Measurements from ENCODE around the gene PHACTR3. TPM values are rescaled to one million over a fixed set of nuclear protein-coding genes. Genes with fewer than 3 reads are reported as not detected.

Gene PHACTR3
- total RNA-seq, 1 donor from 2014 or later, result not detected

DNA sequence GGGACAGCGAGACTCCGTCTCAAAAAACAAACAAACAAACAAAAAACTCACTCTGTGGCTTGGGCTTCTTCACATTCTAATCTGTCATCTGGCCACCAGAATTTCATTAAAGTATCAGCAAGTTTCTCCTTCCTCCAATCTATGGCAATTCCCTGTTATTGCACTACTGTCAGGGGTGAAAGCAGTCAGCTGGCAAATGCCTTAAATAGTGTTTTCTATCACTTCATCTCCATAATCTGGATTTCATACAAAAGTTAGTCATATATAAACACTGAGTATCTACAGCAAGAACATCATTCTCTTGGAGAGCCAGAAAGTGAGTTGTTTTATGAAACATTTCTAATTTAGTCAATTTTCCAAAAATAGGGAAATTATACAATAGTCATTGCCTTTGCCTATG, 56.1 kb downstream of the PHACTR3 start:
- no peak overlapping the region for H3K4me3 Mint-ChIP-seq (ENCODE audit: low read depth)
- no peak for DNase-seq (ENCODE audit: low spot score)
- H3K36me3 Mint-ChIP-seq (ENCODE audit: low read depth), result no peaks in the 10 kb centered on the region
- H3K9me3 Mint-ChIP-seq, result peaks cover 27% of the 10 kb centered on the region
- H3K4me1 Mint-ChIP-seq (ENCODE audit: low read depth), result no peaks in the 10 kb centered on the region
- no peak overlapping the region for H3K27ac Mint-ChIP-seq
- H3K27me3 Mint-ChIP-seq (ENCODE audit: low read depth), result no peaks in the 10 kb centered on the region
- intact Hi-C loops (cut with micrococcal nuclease), result no loop called here

DNA sequence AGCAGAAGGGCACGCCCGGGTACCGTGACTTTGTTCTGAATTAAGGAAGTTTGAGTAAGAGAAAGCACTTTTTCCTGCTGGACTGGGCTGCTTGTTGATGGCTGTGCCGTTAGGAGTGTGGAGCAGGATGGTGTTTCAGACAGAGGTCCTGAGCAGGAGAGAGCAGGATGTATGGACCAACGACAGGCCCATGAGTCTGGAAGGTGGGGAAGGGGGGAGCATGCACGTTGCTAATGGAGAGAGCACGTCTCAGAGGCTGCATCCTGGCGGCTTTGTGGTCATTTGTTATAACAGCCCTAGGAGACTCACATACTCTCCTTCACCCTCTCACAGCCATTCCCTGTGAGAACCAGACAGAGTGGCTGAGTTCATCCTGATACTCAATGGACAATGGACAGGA, 56.8 kb downstream of the PHACTR3 start:
- Mint-ChIP-seq H3K9me3 (peaks cover 27% of the 10 kb centered on the region), H3K27ac (no peak overlapping the region), H3K36me3 (ENCODE audit: low read depth) (no peaks in the 10 kb centered on the region), H3K4me1 (ENCODE audit: low read depth) (no peaks in the 10 kb centered on the region), H3K4me3 (ENCODE audit: low read depth) (no peak overlapping the region), H3K27me3 (ENCODE audit: low read depth) (no peaks in the 10 kb centered on the region)
- intact Hi-C loops (cut with micrococcal nuclease), result no loop called here
- DNase-seq (ENCODE audit: low spot score), result no peak

DNA sequence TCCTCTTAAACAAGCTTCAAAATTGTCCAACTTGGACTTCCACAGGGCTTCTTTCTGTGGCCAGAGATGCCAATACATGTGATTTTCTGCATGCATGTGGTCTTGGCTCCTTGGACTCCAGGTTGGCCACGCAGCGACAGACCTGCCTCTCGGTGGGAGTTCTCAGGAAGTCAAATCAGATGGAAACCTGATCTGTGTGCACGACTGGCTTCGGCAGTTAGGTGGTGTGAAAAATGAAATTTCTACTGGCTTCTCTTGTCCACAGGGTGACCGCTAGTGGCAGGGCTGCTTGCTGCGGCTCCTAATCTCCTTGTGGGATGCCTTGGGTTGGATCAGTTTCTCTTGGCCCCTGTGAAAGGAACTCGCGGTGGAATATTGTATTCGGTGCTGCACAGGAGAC, 57.3 kb downstream of the PHACTR3 start:
- intact Hi-C loops (cut with micrococcal nuclease), result no loop called here
- Mint-ChIP-seq H3K36me3 (ENCODE audit: low read depth) (no peaks in the 10 kb centered on the region), H3K4me3 (ENCODE audit: low read depth) (no peak overlapping the region), H3K27me3 (ENCODE audit: low read depth) (no peaks in the 10 kb centered on the region), H3K27ac (no peak overlapping the region), H3K9me3 (peaks cover 27% of the 10 kb centered on the region), H3K4me1 (ENCODE audit: low read depth) (no peaks in the 10 kb centered on the region)
- DNase-seq (ENCODE audit: low spot score), result no peak

DNA sequence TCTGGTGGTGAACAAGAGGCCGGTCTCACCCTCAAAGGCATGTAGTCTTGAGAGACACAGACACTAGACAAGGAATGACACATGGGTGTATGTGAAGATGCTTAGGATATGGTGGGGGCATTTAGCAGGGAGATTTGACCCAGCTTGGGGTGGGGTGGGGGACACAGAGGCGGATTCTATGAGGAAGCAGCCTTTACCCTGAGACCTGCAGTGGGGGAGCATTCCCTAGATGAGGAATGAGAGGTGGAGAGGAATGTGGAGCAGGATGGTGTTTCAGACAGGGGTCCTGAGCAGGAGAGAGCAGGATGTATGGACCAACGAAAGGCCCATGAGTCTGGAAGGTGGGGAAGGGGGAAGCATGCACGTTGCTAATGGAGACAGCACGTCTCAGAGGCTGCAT, 57.8 kb downstream of the PHACTR3 start:
- no peaks in the 10 kb centered on the region for H3K4me1 Mint-ChIP-seq (ENCODE audit: low read depth)
- no peak overlapping the region for H3K27ac Mint-ChIP-seq
- H3K9me3 Mint-ChIP-seq, result peaks cover 23% of the 10 kb centered on the region
- intact Hi-C loops (cut with micrococcal nuclease), result no loop called here
- no peaks in the 10 kb centered on the region for H3K27me3 Mint-ChIP-seq (ENCODE audit: low read depth)
- no peaks in the 10 kb centered on the region for H3K36me3 Mint-ChIP-seq (ENCODE audit: low read depth)
- no peak for DNase-seq (ENCODE audit: low spot score)
- H3K4me3 Mint-ChIP-seq (ENCODE audit: low read depth), result no peak overlapping the region

DNA sequence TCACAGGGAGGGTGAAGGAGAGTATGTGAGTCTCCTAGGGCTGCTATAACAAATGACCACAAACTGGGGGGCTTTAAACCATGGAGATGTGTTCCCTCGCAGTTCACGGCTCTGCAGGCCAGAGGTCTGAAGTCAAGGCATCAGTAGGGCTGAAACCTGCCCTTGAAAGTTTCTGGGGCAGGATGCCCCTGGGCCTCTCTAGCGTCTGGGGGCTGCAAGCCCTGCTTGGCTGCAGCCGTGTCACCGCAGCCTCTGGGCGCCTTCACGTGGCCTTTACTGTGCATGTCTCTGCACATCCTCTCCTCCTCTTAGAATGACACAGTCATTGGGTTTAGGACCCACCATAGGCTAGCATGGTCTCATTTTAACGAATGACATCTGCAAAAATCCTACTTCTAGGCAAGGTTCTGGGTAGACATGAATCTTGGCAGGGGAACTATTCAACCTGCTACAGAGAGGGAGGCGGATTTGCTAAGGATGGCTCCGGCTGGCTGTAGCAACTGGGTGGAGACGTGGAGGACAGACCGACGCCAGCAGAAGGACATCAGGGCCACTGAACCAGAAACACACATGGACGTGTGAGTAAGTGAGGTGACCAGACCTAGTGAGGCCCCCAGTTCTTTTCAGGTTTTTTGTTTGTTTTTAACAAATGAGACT, 58.6 kb downstream of the PHACTR3 start:
- H3K27ac Mint-ChIP-seq, result no peak overlapping the region
- peaks cover 14% of the 10 kb centered on the region for H3K9me3 Mint-ChIP-seq
- H3K4me1 Mint-ChIP-seq (ENCODE audit: low read depth), result no peaks in the 10 kb centered on the region

DNA sequence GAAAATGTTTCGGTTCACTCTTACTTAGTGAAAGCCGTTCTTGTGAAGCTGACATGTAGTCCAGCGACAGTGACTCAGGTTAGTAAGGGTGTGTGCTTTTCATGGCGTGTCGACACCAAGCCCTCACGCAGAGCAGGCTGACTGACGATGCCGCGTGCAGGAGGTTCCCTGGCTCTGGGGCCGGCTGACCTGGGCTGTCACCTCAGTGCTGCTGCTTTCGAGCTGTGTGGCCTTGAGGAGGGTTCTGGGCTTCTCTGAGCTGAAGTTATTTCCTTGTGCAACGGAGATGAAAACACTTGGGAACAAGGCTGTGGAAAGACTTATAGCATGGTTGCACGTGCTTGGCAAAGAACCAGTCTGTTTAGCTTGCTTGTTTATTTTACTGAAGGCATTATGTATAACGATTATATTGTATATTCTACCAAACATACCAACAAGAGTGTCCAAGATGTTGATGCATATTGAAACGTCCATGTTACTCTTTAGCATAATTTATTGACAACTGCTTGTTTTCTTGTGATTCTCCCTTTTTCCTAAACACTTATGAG, 59.2 kb downstream of the PHACTR3 start:
- Mint-ChIP-seq H3K9me3 (peaks cover 10% of the 10 kb centered on the region), H3K4me3 (ENCODE audit: low read depth) (no peak overlapping the region), H3K36me3 (ENCODE audit: low read depth) (no peaks in the 10 kb centered on the region), H3K27ac (no peak overlapping the region), H3K4me1 (ENCODE audit: low read depth) (no peaks in the 10 kb centered on the region), H3K27me3 (ENCODE audit: low read depth) (no peaks in the 10 kb centered on the region)
- intact Hi-C loops (cut with micrococcal nuclease), result no loop called here
- DNase-seq (ENCODE audit: low spot score), result no peak

More for the DNA sequence above, 58.6 kb downstream of the PHACTR3 start:
- DNase-seq (ENCODE audit: low spot score), result no peak
- H3K27me3 Mint-ChIP-seq (ENCODE audit: low read depth), result no peaks in the 10 kb centered on the region
- no peaks in the 10 kb centered on the region for H3K36me3 Mint-ChIP-seq (ENCODE audit: low read depth)
- intact Hi-C loops (cut with micrococcal nuclease), result no loop called here
- no peak overlapping the region for H3K4me3 Mint-ChIP-seq (ENCODE audit: low read depth)

DNA sequence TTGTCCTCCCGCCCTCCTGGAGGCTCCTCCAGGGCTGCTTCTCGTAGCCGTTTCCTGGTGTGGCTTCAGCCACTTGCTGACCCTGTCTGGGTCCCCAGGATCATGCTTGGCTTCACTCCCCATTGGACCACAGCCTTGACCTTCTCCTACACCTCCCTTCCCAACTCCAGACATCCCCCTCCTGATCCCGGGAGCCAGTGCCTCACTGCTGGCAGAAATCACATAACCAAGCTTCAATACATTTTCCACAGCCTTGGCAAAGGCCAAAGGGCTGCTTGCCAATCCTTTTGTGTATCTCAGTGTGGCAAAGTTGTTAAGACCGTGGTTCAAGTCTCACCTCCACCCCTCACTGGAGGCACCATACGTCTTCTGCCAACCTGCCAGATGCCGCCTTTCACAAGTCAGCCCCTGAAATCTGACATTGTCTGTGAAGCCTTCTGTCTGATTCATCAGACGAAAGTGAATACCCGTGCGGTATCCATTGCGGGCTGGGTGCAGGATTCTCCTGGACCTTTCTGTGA, 60.1 kb downstream of the PHACTR3 start:
- Mint-ChIP-seq H3K27ac (no peak overlapping the region), H3K9me3 (peaks cover 4% of the 10 kb centered on the region), H3K4me1 (ENCODE audit: low read depth) (no peaks in the 10 kb centered on the region), H3K36me3 (ENCODE audit: low read depth) (no peaks in the 10 kb centered on the region), H3K27me3 (ENCODE audit: low read depth) (no peaks in the 10 kb centered on the region), H3K4me3 (ENCODE audit: low read depth) (no peak overlapping the region)
- no peak for DNase-seq (ENCODE audit: low spot score)
- intact Hi-C loops (cut with micrococcal nuclease), result no loop called here

DNA sequence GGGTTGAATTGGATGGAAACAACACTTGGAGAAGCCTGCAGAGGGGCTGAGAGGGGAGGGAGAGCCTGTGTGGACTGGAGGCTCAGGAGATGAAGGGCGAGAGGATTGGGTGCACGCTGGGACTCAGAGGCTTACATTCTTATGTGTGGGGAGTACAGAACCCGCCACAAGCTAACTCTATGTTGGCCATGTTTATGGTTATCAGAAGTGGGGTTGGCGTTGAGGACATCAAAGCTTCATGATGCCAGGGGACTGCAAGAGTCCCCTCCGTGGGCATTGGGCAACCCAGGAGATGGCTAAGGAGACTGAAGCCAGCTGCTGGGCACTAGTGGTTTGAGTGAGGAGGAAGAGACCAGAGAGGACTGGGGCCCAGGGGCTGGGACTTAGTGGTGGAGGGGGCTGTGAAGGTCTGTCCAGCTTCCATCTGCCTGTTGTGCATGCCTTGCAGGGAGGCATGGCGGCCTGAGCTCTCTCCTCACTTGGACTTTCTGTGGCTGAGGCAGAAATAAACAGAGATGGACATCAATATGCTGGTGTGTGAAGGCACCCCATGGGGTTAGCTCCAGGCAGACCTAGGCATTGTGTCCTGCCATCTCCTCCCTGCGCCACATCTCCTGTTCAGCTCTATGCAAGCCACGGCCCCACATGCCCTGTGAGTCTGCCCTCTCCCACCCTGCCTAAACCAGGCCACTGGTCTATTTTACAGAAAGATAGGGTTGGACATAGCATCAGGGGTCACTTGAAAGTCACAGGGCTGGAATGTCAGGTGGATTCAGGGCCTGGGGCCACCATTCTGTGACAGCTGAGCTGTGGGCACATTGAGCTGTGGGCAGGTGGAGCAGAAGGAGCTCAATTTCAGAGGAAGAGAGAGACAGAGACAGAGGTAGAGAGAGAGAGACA, 61.6 kb downstream of the PHACTR3 start:
- H3K27ac Mint-ChIP-seq, result no peak overlapping the region
- no peaks in the 10 kb centered on the region for H3K36me3 Mint-ChIP-seq (ENCODE audit: low read depth)
- intact Hi-C loops (cut with micrococcal nuclease), result no loop called here
- no peaks in the 10 kb centered on the region for H3K9me3 Mint-ChIP-seq
- DNase-seq (ENCODE audit: low spot score), result no peak
- H3K4me1 Mint-ChIP-seq (ENCODE audit: low read depth), result no peaks in the 10 kb centered on the region
- no peak overlapping the region for H3K4me3 Mint-ChIP-seq (ENCODE audit: low read depth)
- H3K27me3 Mint-ChIP-seq (ENCODE audit: low read depth), result no peaks in the 10 kb centered on the region

DNA sequence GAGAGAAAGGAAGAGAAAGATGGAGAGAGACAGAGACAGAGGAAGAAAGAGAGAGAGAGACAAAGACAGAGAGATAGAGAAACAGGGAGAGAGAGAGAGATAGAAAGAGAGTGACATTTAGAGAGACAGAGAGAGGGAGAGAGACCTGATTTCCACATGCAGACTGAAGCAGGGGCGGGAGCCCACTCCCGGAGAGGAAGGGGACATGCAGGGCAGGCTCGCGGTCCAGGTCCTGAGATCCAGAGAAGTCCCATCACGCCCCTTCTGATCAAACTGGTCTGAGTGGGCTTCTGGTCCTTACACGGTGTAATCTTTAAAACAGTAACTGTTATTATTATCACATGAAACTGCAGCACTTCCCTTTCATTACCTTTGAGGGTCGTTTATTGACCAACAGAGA, 62.2 kb downstream of the PHACTR3 start:
- Mint-ChIP-seq H3K27ac (no peak overlapping the region), H3K27me3 (ENCODE audit: low read depth) (no peaks in the 10 kb centered on the region), H3K36me3 (ENCODE audit: low read depth) (no peaks in the 10 kb centered on the region), H3K4me1 (ENCODE audit: low read depth) (no peaks in the 10 kb centered on the region), H3K9me3 (no peaks in the 10 kb centered on the region), H3K4me3 (ENCODE audit: low read depth) (no peak overlapping the region)
- intact Hi-C loops (cut with micrococcal nuclease), result no loop called here
- no peak for DNase-seq (ENCODE audit: low spot score)

DNA sequence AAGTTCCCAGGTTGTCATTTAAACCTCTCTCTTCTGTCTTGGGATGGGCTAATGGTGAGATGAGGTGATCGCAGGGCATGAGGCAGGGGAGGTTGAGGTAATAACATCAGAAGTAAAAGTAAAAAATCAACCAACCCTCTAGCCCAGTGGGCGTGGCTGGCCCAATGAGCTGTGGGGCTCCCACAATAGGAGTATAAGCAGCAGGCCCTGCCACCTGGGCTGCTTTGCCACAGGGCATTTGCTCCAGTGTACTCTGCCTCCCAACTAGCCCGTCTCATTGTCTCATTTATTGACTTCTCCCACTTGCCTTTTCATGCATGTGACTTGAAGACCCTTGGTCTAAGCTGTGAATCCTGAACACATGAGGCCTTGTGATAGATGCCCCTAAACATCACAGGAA, 62.8 kb downstream of the PHACTR3 start:
- Mint-ChIP-seq H3K4me1 (ENCODE audit: low read depth) (no peaks in the 10 kb centered on the region), H3K4me3 (ENCODE audit: low read depth) (no peak overlapping the region), H3K27ac (no peak overlapping the region), H3K36me3 (ENCODE audit: low read depth) (no peaks in the 10 kb centered on the region), H3K27me3 (ENCODE audit: low read depth) (no peaks in the 10 kb centered on the region), H3K9me3 (no peaks in the 10 kb centered on the region)
- DNase-seq (ENCODE audit: low spot score), result no peak
- intact Hi-C loops (cut with micrococcal nuclease), result no loop called here

DNA sequence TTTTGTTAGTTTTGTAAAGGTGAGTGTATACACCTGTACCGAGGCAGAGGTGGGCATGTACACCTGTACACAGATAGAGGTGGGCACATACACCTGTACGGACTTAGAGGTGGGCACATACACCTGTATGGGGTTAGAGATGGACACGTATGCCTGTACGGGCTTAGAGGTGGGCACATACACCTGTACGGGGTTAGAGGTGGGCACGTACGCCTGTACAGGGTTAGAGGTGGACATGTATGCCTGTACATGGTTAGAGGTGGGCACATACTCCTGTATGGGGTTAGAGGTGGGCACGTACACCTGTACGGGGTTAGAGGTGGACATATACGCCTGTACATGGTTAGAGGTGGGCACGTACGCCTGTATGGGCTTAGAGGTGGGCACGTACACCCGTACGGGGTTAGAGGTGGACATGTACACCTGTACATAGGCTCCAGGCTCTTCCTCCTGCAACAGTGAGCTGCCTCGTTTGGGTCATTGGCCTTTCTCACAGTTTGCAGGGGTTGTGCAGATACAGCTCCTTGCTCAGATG, 63.7 kb downstream of the PHACTR3 start:
- Mint-ChIP-seq H3K36me3 (ENCODE audit: low read depth) (no peaks in the 10 kb centered on the region), H3K4me3 (ENCODE audit: low read depth) (no peak overlapping the region)
- intact Hi-C loops (cut with micrococcal nuclease), result no loop called here

DNA sequence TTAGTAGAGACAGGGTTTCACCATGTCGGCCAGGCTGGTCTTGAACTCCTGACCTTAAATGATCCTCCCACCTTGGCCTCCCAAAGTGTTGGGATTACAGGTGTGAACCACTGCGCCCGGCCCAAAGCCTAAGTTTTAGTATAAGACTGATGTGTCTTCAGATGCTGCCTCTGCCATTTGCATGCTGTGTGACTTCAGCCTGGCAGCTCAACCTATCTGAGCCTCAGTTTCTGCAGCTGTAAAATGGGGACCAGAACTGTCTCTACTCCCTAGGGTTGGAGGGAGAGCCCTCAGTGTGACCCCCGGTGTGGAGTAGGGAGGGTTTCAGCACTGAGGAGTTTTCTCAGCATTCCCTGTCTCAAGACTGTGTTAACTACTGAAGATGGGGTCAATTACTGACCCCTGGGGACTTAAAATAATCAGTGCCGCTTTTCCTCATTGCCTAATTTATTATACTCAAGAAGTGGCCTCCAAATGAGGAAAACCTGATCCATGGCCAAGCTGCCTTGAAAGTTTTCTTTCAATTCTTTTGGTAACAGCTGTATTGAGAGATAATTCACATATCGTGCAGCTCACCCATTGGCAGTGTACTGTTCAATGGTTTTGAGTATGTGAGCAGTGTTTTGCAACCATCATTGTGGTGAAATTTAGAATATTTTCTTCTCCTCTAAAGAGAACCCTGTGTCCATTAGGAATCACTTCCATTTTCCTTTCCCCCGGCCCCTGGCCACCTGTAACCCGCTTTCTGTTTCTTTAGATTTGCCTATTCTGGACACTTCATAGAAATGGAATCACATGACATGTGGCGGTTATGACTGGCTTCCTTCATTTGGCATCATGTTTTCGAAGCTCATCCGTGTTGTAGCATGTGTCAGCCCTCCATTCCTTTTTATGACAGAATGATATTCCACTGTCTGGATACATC, 64.8 kb downstream of the PHACTR3 start:
- Mint-ChIP-seq H3K4me3 (ENCODE audit: low read depth) (no peak overlapping the region), H3K4me1 (ENCODE audit: low read depth) (no peaks in the 10 kb centered on the region), H3K27ac (no peak overlapping the region), H3K27me3 (ENCODE audit: low read depth) (no peaks in the 10 kb centered on the region), H3K36me3 (ENCODE audit: low read depth) (no peaks in the 10 kb centered on the region), H3K9me3 (no peaks in the 10 kb centered on the region)
- DNase-seq (ENCODE audit: low spot score), result no peak
- intact Hi-C loops (cut with micrococcal nuclease), result no loop called here

More for the DNA sequence above, 63.7 kb downstream of the PHACTR3 start:
- H3K4me1 Mint-ChIP-seq (ENCODE audit: low read depth), result no peaks in the 10 kb centered on the region
- H3K9me3 Mint-ChIP-seq, result no peaks in the 10 kb centered on the region
- H3K27me3 Mint-ChIP-seq (ENCODE audit: low read depth), result no peaks in the 10 kb centered on the region
- H3K27ac Mint-ChIP-seq, result no peak overlapping the region
- DNase-seq (ENCODE audit: low spot score), result no peak
